ENCODE data around the gene KCNK1. TPM values are rescaled to one million over a fixed set of nuclear protein-coding genes. Genes with fewer than 3 reads are reported as not detected.

KCNK1 gene
- total RNA-seq, 1 experiment from 2014 or later = 31.1 TPM

GRCh38 chr1:233582439-233582838, 31.5 kb upstream of the KCNK1 start:
- no peak overlapping the region for H3K27ac ChIP-seq (ENCODE audit: low read length)
- no peaks in the 10 kb centered on the region for H3F3A ChIP-seq (ENCODE audit: low read length, unreplicated experiment)
- no peak overlapping the region for H2AFZ ChIP-seq (ENCODE audit: low read length)
- H3K4me1 ChIP-seq (ENCODE audit: insufficient read depth, low read length) = no peaks in the 10 kb centered on the region
- no peaks in the 10 kb centered on the region for H3K36me3 ChIP-seq (ENCODE audit: low read depth, low read length)
- no peaks in the 10 kb centered on the region for H3K9me2 ChIP-seq (replicated peaks; ENCODE audit: low read length)
- no peaks in the 10 kb centered on the region for H3K79me2 ChIP-seq (ENCODE audit: low read length)
- ChIA-PET POLR2A (ENCODE audit: unreplicated experiment) (no interaction called here), CTCF (no interaction called here)
- no peaks in the 10 kb centered on the region for H3K27me3 ChIP-seq (ENCODE audit: low read length)
- no peak overlapping the region for H3K4me2 ChIP-seq (ENCODE audit: low read length)
- no peak overlapping the region for H3K9ac ChIP-seq (ENCODE audit: low read length)
- intact Hi-C loops (cut with micrococcal nuclease) = no loop called here
- BruUV-seq (replicated peaks) = no TSS peak
- no peak for TF ChIP-seq CTCF (conservative IDR thresholded peaks at IDR 0.05; ENCODE audit: low read depth, low read length)
- TF ChIP-seq EZH2phosphoT487 (IDR thresholded peaks at IDR 0.05; ENCODE audit: borderline replicate concordance, low read length) = no peak
- TF ChIP-seq EZH2 (IDR thresholded peaks at IDR 0.05; ENCODE audit: low read length, unreplicated experiment) = no peak
- H3K9me3 ChIP-seq (ENCODE audit: low read length) = no peaks in the 10 kb centered on the region
- DNase-seq (no peak), ATAC-seq (no peak)
- H4K20me1 ChIP-seq (ENCODE audit: low read length) = no peaks in the 10 kb centered on the region
- H3K4me3 ChIP-seq (ENCODE audit: low read length) = no peak overlapping the region

DNA sequence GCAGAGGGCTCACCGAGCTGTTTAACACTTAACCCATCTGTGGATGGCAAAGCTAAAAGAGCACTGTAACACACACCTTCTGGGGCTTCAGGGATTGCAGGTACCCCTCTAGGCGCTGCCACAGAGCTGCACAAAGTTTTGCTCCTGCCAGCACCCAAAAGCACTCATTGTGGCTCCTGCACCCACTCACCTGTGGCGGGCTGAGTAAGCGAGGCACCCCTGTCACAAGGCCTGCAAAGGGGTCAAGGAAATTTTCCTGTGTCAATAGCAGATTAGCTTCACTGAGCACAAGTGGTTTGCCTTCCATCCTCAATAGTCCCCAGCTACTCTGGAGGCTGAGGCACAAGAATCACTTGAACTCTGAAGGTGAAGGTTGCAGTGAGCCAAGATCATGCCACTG, 29.5 kb upstream of the KCNK1 start:
- intact Hi-C loops (cut with micrococcal nuclease) = no loop called here
- ChIA-PET CTCF (interaction anchor here (0.6 kb wide), 1 partner anchor 88 kb away, joined by 3 read pairs; no protein-coding TSS in a partner anchor), POLR2A (ENCODE audit: unreplicated experiment) (no interaction called here)
- Histone ChIP-seq H3K9me3 (ENCODE audit: low read length) (no peaks in the 10 kb centered on the region), H3F3A (ENCODE audit: low read length, unreplicated experiment) (no peaks in the 10 kb centered on the region), H2AFZ (ENCODE audit: low read length) (no peak overlapping the region), H3K36me3 (ENCODE audit: low read depth, low read length) (no peaks in the 10 kb centered on the region), H3K79me2 (ENCODE audit: low read length) (no peaks in the 10 kb centered on the region), H3K9me2 (replicated peaks; ENCODE audit: low read length) (no peaks in the 10 kb centered on the region), H4K20me1 (ENCODE audit: low read length) (no peaks in the 10 kb centered on the region), H3K4me2 (ENCODE audit: low read length) (no peak overlapping the region), H3K27me3 (ENCODE audit: low read length) (no peaks in the 10 kb centered on the region), H3K27ac (ENCODE audit: low read length) (no peak overlapping the region), H3K4me1 (ENCODE audit: insufficient read depth, low read length) (no peaks in the 10 kb centered on the region), H3K4me3 (ENCODE audit: low read length) (no peak overlapping the region), H3K9ac (ENCODE audit: low read length) (no peak overlapping the region)
- DNase-seq (no peak), ATAC-seq (no peak)
- no TSS peak for BruUV-seq (replicated peaks)
- no peak for TF ChIP-seq CTCF (conservative IDR thresholded peaks at IDR 0.05; ENCODE audit: low read depth, low read length)
- no peak for TF ChIP-seq EZH2 (IDR thresholded peaks at IDR 0.05; ENCODE audit: low read length, unreplicated experiment)
- TF ChIP-seq EZH2phosphoT487 (IDR thresholded peaks at IDR 0.05; ENCODE audit: borderline replicate concordance, low read length) = no peak

- Histone ChIP-seq H3K27me3 (ENCODE audit: low read length) (no peaks in the 10 kb centered on the region), H3K9me3 (ENCODE audit: low read length) (no peaks in the 10 kb centered on the region), H2AFZ (ENCODE audit: low read length) (no peak overlapping the region), H3K9ac (ENCODE audit: low read length) (no peak overlapping the region), H3K4me2 (ENCODE audit: low read length) (no peak overlapping the region), H3K36me3 (ENCODE audit: low read depth, low read length) (no peaks in the 10 kb centered on the region), H3K27ac (ENCODE audit: low read length) (no peak overlapping the region), H3F3A (ENCODE audit: low read length, unreplicated experiment) (no peaks in the 10 kb centered on the region), H3K79me2 (ENCODE audit: low read length) (no peaks in the 10 kb centered on the region), H3K4me3 (ENCODE audit: low read length) (no peak overlapping the region), H3K9me2 (replicated peaks; ENCODE audit: low read length) (no peaks in the 10 kb centered on the region), H3K4me1 (ENCODE audit: insufficient read depth, low read length) (no peaks in the 10 kb centered on the region), H4K20me1 (ENCODE audit: low read length) (no peaks in the 10 kb centered on the region)
- no peak for ATAC-seq
- BruUV-seq (replicated peaks) = no TSS peak
- no peak for DNase-seq
- ChIA-PET CTCF (no interaction called here), POLR2A (ENCODE audit: unreplicated experiment) (no interaction called here)
- no peak for TF ChIP-seq CTCF (conservative IDR thresholded peaks at IDR 0.05; ENCODE audit: low read depth, low read length)
- TF ChIP-seq EZH2 (IDR thresholded peaks at IDR 0.05; ENCODE audit: low read length, unreplicated experiment) = no peak
- no peak for TF ChIP-seq EZH2phosphoT487 (IDR thresholded peaks at IDR 0.05; ENCODE audit: borderline replicate concordance, low read length)
- intact Hi-C loops (cut with micrococcal nuclease) = no loop called here
These were observed 29.0 kb upstream of the KCNK1 start for GRCh38 chr1:233584931-233585330.

Data from PC-3 (cell line).